ENCODE data around the gene CYRIA.

The CYRIA gene

GRCh38 chr2:16669388-16669787 lies 3.8 kb upstream of the CYRIA start:
- no peak for DNase-seq (ENCODE audit: low spot score)

- no peak for DNase-seq (ENCODE audit: low spot score)
Observed at GRCh38 chr2:16666449-16666801, 791 bp upstream of the CYRIA start.

GRCh38 chr2:16664809-16665747 lies 556 bp downstream of the CYRIA start:
- DNase-seq (ENCODE audit: low spot score) = no peak

GRCh38 chr2:16664052-16664731 lies 1.4 kb downstream of the CYRIA start:
- DNase-seq (ENCODE audit: low spot score) = no peak

- DNase-seq (ENCODE audit: low spot score) = no peak
Observed at GRCh38 chr2:16663121-16663905, 2.3 kb downstream of the CYRIA start.

- no peak for DNase-seq (ENCODE audit: low spot score)
Observed at GRCh38 chr2:16661936-16662839, 3.4 kb downstream of the CYRIA start.

GRCh38 chr2:16661526-16661925 lies 4.1 kb downstream of the CYRIA start:
- no peak for DNase-seq (ENCODE audit: low spot score)

- no peak for DNase-seq (ENCODE audit: low spot score)
Observed at GRCh38 chr2:16660556-16660955, 5.1 kb downstream of the CYRIA start.

GRCh38 chr2:16660114-16660513 lies 5.5 kb downstream of the CYRIA start:
- no peak for DNase-seq (ENCODE audit: low spot score)

GRCh38 chr2:16658076-16658739 lies 7.4 kb downstream of the CYRIA start:
- DNase-seq (ENCODE audit: low spot score) = no peak

- no peak for DNase-seq (ENCODE audit: low spot score)
Observed at GRCh38 chr2:16657671-16658070, 8.0 kb downstream of the CYRIA start.

- no peak for DNase-seq (ENCODE audit: low spot score)
Observed at GRCh38 chr2:16656784-16657391, 8.7 kb downstream of the CYRIA start.

- DNase-seq (ENCODE audit: low spot score) = no peak
Observed at GRCh38 chr2:16655905-16656642, 9.6 kb downstream of the CYRIA start.

- no peak for DNase-seq (ENCODE audit: low spot score)
Observed at GRCh38 chr2:16655445-16655837, 10.2 kb downstream of the CYRIA start.

- DNase-seq (ENCODE audit: low spot score) = no peak
Observed at GRCh38 chr2:16654833-16655444, 10.7 kb downstream of the CYRIA start.

GRCh38 chr2:16653799-16654198 lies 11.8 kb downstream of the CYRIA start:
- no peak for DNase-seq (ENCODE audit: low spot score)

- DNase-seq (ENCODE audit: low spot score) = no peak
Observed at GRCh38 chr2:16653083-16653375, 12.6 kb downstream of the CYRIA start.

GRCh38 chr2:16652296-16653082 lies 13.1 kb downstream of the CYRIA start:
- DNase-seq (ENCODE audit: low spot score) = peak; percentile 17
